IMR-90 (cell line): ENCODE measurements around the gene C1orf167. TPM values are rescaled to one million over a fixed set of nuclear protein-coding genes. Genes with fewer than 3 reads are reported as not detected.

Experiments used
- ATAC-seq: fragments of 200-7000 bp; cut with Tn5 transposase; 2 replicates; pipeline ENCODE4 v1.9.1; 2020; ENCODE audit warnings: low read depth, mild to moderate bottlenecking, moderate library complexity
- BruUV-seq: library from RNA; stranded (reverse); fragments of 400-500 nt; replicated peaks from 2 replicates; lab custom pipeline; 2021; lab: Mats Ljungman, UMichigan
- CTCF ChIA-PET: fragments of 300-600 bp; formaldehyde crosslinking; extraction: SDS; loops from one replicate; lab custom pipeline; 2021; ENCODE audit warnings: antibody characterized with exemption; lab: Yijun Ruan, JAX
- POLR2A ChIA-PET: fragments of 300-600 bp; sonication (Branson Sonifier 250); formaldehyde crosslinking; loops from one replicate; lab custom pipeline; 2022; ENCODE audit warnings: antibody characterized with exemption; ENCODE audit not compliant: unreplicated experiment; lab: Charles Lee
- DNase-seq: peaks from one replicate; pipeline ENCODE4 v3.0.0; 2013
- H2AFZ ChIP-seq: replicated peaks from 2 replicates; pipeline ENCODE3; 2013; ENCODE audit warnings: low read length, mild to moderate bottlenecking; ENCODE audit not compliant: poor library complexity
- H2AK5ac ChIP-seq: 2 replicates; pipeline ENCODE4 v1.6.1; 2013; ENCODE audit warnings: low read depth, low read length, inconsistent platforms
- H2AK9ac ChIP-seq: replicated peaks from 2 replicates; pipeline ENCODE3; 2013; ENCODE audit warnings: mild to moderate bottlenecking, low read depth, low read length, moderate library complexity; ENCODE audit not compliant: poor library complexity
- H2BK120ac ChIP-seq: 2 replicates; pipeline ENCODE4 v1.6.1; 2013; ENCODE audit warnings: low read depth, low read length, inconsistent platforms
- H2BK15ac ChIP-seq: 3 replicates; pipeline ENCODE4 v1.6.1; 2013; ENCODE audit warnings: low read depth, low read length, inconsistent platforms
- H2BK20ac ChIP-seq: 2 replicates; pipeline ENCODE4 v1.6.1; 2013; ENCODE audit warnings: low read depth, mild to moderate bottlenecking, inconsistent platforms, low read length, moderate library complexity
- H2BK5ac ChIP-seq: 2 replicates; pipeline ENCODE4 v1.6.1; 2013; ENCODE audit warnings: mild to moderate bottlenecking, low read depth, low read length, inconsistent platforms; ENCODE audit not compliant: poor library complexity, severe bottlenecking
- H3K14ac ChIP-seq: replicated peaks from 2 replicates; pipeline ENCODE4 v1.6.1; 2013; ENCODE audit warnings: low read depth, low read length, inconsistent platforms
- H3K18ac ChIP-seq: 2 replicates; pipeline ENCODE4 v1.6.1; 2013; ENCODE audit warnings: low read depth, low read length, control low read depth
- H3K23ac ChIP-seq: 2 replicates; pipeline ENCODE4 v1.6.1; 2013; ENCODE audit warnings: low read depth, low read length, inconsistent platforms
- H3K27ac ChIP-seq: 2 replicates; pipeline ENCODE4 v1.5.1; 2013; ENCODE audit warnings: mild to moderate bottlenecking, control low read depth, low read length; ENCODE audit not compliant: insufficient read depth
- H3K27me3 ChIP-seq: 2 replicates; pipeline ENCODE4 v1.6.1; 2013; ENCODE audit warnings: low read length; ENCODE audit not compliant: control insufficient read depth, insufficient read depth
- H3K36me3 ChIP-seq: 2 replicates; pipeline ENCODE4 v1.6.1; 2013; ENCODE audit warnings: low read length, mixed read lengths; ENCODE audit not compliant: control insufficient read depth, insufficient read depth
- H3K4ac ChIP-seq: 2 replicates; pipeline ENCODE4 v1.6.1; 2013; ENCODE audit warnings: low read depth, low read length, inconsistent platforms
- H3K4me1 ChIP-seq: 2 replicates; pipeline ENCODE4 v1.6.1; 2013; ENCODE audit warnings: low read length, mixed read lengths; ENCODE audit not compliant: control insufficient read depth, insufficient read depth
- H3K4me2 ChIP-seq: 2 replicates; pipeline ENCODE4 v1.6.1; 2013; ENCODE audit warnings: low read depth, mild to moderate bottlenecking, control low read depth, low read length, moderate library complexity
- H3K4me3 ChIP-seq: 2 replicates; pipeline ENCODE4 v1.5.1; 2013; ENCODE audit warnings: low read depth, mild to moderate bottlenecking, control low read depth, low read length, moderate library complexity; ENCODE audit not compliant: insufficient read depth
- H3K56ac ChIP-seq: 2 replicates; pipeline ENCODE4 v1.6.1; 2013; ENCODE audit warnings: low read length, inconsistent platforms; ENCODE audit not compliant: insufficient read depth; ENCODE audit errors: extremely low read depth
- H3K79me1 ChIP-seq, 2 experiments: 2 replicates each; pipeline ENCODE4 v1.6.1; 2013; ENCODE audit warnings: low read length in 2 of 2, inconsistent platforms in 1 of 2, low read depth in 1 of 2
- H3K9ac ChIP-seq: 2 replicates; pipeline ENCODE4 v1.6.1; 2013; ENCODE audit warnings: low read depth, low read length, control low read depth
- H3K9me1 ChIP-seq: 2 replicates; pipeline ENCODE4 v1.6.1; 2013; ENCODE audit warnings: low read length, inconsistent platforms; ENCODE audit not compliant: insufficient read depth
- H3K9me3 ChIP-seq: 2 replicates; pipeline ENCODE4 v1.6.1; 2013; ENCODE audit warnings: low read length; ENCODE audit not compliant: control insufficient read depth, insufficient read depth
- H4K20me1 ChIP-seq: 2 replicates; pipeline ENCODE4 v1.6.1; 2013; ENCODE audit warnings: low read length, inconsistent platforms; ENCODE audit not compliant: insufficient read depth
- H4K5ac ChIP-seq: 2 replicates; pipeline ENCODE4 v1.6.1; 2013; ENCODE audit warnings: mild to moderate bottlenecking, low read depth, low read length, control low read depth
- H4K8ac ChIP-seq, 2 experiments: 2 replicates each; pipeline ENCODE4 v1.6.1; 2013; ENCODE audit warnings: low read depth in 2 of 2, low read length in 2 of 2, control low read depth in 1 of 2, inconsistent platforms in 1 of 2
- H4K91ac ChIP-seq: 2 replicates; pipeline ENCODE4 v1.6.1; 2013; ENCODE audit warnings: low read depth, low read length, inconsistent platforms; ENCODE audit not compliant: insufficient read depth
- MAFK ChIP-seq: IDR thresholded peaks from 2 replicates; pipeline ENCODE4 v1.6.1; 2012; ENCODE audit warnings: low read depth, low read length, improper control_type of control experiment
- RAD21 ChIP-seq: IDR thresholded peaks from 2 replicates; pipeline ENCODE4 v1.6.1; 2012; ENCODE audit warnings: low read length, improper control_type of control experiment
- WGBS, 2 experiments: methylation state at CpG; one replicate each; pipeline versions ENCODE4 v1.1.5 to v1.1.7; 2013; ENCODE audit warnings: missing lambda C conversion rate in 2 of 2; ENCODE audit not compliant: insufficient read length in 1 of 2; ENCODE audit errors: extremely low coverage in 2 of 2; 5-methylcytosine and 5-hydroxymethylcytosine counted together
- dilution Hi-C: fragments of 300-500 bp; cut with HindIII; formaldehyde crosslinking; loops from one replicate; pipeline ENCODE4 v1.14.3; 2018; ENCODE audit warnings: low sequenced_read_pairs; ENCODE audit not compliant: unreplicated experiment
- in situ Hi-C: fragments of 300-500 bp; cut with MboI; formaldehyde crosslinking; loops from 3 replicates; pipeline ENCODE4 v1.14.3; 2019; ENCODE audit warnings: low sequenced_read_pairs, inconsistent platforms, mixed read lengths
- intact Hi-C: fragments of 100-400 bp; cut with micrococcal nuclease; formaldehyde crosslinking; loops from 2 replicates; pipeline ENCODE4 v1.10.0; 2022
- polyA plus RNA-seq, 3 experiments: library from polyadenylated mRNA; depleted of rRNA; stranded (reverse); fragments of >200 nt; gene quantifications; 2 replicates each; pipeline ENCODE4 v1.2.3, GENCODE V29; 2012; ENCODE audit warnings: low replicate concordance in 1 of 3
- total RNA-seq: library from RNA; depleted of rRNA; stranded (reverse); fragments of >200 nt; gene quantifications from 2 replicates; pipeline ENCODE4 v1.2.3, GENCODE V29; 2012

The C1orf167 gene
- total and polyA plus RNA-seq, 2 of the 4 experiments (the other 2 are of a cell fraction) = under 0.01 to 0.15 TPM

- peak overlapping the region; percentile 16 for H2AK9ac ChIP-seq
- WGBS, 2 experiments = no CpG with 5 or more reads among the region's 4 CpGs
- H3K14ac ChIP-seq = no peak overlapping the region
- POLR2A ChIA-PET = no interaction called here
- no peak overlapping the region for H4K8ac ChIP-seq
- no peak overlapping the region for H2BK120ac ChIP-seq
- no peak for TF ChIP-seq MAFK
- no peak for TF ChIP-seq RAD21
- H3K4me3 ChIP-seq = no peak overlapping the region
- H3K9ac ChIP-seq = no peak overlapping the region
- CTCF ChIA-PET = no interaction called here
- no peak overlapping the region for H4K5ac ChIP-seq
- no peaks in the 10 kb centered on the region for H3K4me1 ChIP-seq
- no peak for ATAC-seq
- no peaks in the 10 kb centered on the region for H3K79me1 ChIP-seq
- no peak overlapping the region for H3K18ac ChIP-seq
- DNase-seq = no peak
- no peak overlapping the region for H3K4me2 ChIP-seq
- no peak overlapping the region for H4K91ac ChIP-seq
- H2AFZ ChIP-seq = no peak overlapping the region
- no peak overlapping the region for H3K56ac ChIP-seq
- H3K36me3 ChIP-seq = no peaks in the 10 kb centered on the region
- no peaks in the 10 kb centered on the region for H4K20me1 ChIP-seq
- no peak overlapping the region for H2BK20ac ChIP-seq
- H3K27me3 ChIP-seq = peaks cover 16% of the 10 kb centered on the region
- H2BK15ac ChIP-seq = no peak overlapping the region
- no peak overlapping the region for H2AK5ac ChIP-seq
- in situ Hi-C loops = no loop called here
- no TSS peak for BruUV-seq
- no peak overlapping the region for H3K27ac ChIP-seq
- no peak overlapping the region for H2BK5ac ChIP-seq
- no peak overlapping the region for H3K4ac ChIP-seq
- intact Hi-C loops = no loop called here
- H3K9me3 ChIP-seq = no peaks in the 10 kb centered on the region
- no peak overlapping the region for H3K23ac ChIP-seq
- dilution Hi-C loops = no loop called here
- H3K9me1 ChIP-seq = no peaks in the 10 kb centered on the region
These were observed 40.7 kb upstream of the C1orf167 start for GRCh38 chr1:11721311-11721710.
